Fibroblast of gingiva (primary cell): Measurements from ENCODE around the gene DBH.

ENCODE experiments used
- DNase-seq: peaks from one replicate; pipeline ENCODE4 v3.0.0-alpha.2; 2011; ENCODE audit warnings: low read depth

The DBH gene

DNA sequence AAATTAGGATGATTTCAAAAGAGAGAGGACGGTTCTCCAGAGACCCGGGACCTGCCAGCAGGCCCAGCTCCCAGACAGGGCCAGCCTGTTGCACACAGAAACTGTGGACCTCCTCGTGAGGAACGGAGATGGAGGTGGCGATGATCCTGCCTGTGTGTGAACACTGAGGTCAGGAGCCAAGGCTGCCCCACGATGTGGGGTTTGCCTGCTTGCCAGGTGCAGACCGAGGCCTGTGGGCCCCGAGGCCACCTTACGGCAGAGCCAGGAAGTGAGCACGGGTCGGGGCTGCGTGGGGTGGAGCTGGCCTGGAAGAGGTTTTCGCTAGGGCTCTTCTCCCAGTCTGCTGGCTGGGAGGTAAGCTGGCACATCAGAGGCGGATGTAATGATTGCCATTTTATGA, 31.3 kb upstream of the DBH start:
- DNase-seq, result no peak

DNA sequence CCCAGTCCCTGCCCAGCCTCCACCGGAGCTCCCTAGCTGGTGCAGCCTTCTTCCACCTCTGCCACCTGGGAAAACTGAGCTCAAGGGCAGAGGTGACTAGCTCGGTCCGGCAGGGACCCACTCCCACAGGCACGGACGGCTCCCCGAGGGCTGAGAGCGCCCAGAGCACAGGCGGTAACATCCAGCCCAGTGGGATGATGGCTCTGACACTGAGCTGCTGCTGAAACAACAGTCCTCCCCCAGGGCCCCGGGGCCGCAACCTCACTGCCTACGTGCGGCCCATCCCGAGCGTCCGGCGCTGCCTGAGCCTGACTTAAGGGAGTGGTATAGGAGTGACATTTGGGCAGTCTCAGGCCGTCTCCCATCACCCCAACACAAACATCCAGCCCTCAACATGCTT, 30.7 kb upstream of the DBH start:
- DNase-seq, result no peak

DNA sequence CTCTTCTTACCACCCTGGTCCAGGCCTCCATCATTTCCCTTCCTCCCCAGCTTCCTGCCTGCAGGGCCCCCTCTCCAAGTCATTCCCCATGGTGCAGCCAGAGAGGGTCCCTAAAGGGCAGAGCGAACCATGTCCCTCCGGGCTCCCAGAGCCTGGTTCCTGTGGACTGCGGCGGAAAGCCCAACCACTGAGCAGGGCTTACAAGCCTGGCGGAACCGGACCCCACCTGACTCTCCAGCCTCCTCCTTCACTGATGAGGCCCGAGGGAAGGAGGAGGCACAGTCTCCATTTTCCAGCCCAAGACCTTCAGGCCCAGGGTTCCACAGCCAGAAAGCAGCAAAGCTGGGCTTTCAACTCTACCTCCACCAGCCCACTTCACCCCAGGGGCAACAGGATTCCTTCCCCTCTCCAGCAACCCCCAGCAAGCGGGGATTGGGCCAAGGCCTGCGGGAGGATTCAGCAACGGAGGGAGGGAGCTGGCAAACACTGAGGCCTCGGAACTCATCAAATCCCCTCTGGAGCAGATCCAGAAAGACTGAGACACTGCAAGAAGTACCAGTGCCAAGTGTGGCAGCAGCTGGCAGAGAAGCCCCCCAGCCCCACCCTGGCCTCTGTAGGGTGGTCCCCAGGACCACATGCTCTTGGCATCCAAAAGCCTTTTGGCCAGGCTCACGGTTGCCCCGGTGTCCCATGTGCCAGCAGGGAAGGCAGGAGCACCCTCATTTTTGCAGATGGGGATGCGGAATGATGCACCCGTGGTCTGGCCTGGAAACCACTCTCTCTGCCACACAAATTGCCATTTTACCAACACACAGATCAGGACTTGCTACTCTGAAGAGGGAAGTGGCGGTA, 30.1 kb upstream of the DBH start:
- DNase-seq, result no peak

GRCh38 chr9:133606708-133607025, 29.5 kb upstream of the DBH start:
- no peak for DNase-seq

- DNase-seq, result no peak
Observed at GRCh38 chr9:133607381-133607780, 28.8 kb upstream of the DBH start.

GRCh38 chr9:133607976-133608375, 28.2 kb upstream of the DBH start:
- no peak for DNase-seq

GRCh38 chr9:133608382-133608781, 27.8 kb upstream of the DBH start:
- no peak for DNase-seq

- DNase-seq, result no peak
Observed at GRCh38 chr9:133608889-133609288, 27.3 kb upstream of the DBH start.

DNA sequence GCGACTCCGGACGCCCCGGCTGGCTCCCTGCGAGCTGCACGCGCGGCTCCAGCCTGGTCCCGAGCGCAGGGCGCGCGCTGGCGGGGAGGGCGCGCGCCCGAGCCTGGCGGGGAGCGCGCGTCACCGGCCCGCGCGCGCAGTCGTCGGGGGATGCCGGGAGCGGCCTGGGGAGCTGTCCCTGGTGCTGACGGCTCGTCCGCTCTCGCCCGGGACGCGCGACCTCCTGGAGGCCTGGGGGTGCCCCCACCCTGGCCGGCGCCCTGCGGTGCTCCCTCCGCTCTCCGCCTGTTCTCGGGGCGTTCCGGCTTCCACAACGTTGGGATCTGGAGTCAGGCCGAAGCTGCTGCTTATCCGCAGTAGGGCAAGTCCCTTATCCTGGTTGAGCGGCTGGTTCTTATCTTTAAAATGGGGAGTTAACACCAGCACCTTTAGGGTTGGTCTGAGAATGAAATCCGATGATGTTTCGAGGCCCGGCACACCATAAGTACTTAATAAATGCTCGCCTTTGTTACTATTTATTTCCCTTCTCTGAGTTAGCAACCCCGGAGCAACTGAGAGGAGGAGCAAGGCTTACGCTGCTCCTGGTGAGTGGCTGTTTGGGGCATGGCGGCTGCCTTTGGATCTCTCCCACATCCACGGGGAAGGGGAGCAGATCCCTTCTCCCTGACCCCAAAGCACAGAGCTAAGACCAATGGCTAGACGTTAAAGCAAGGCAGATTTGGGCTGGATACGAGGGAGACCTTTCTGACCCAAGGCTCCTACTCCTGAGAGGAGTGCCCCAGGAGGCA, 26.7 kb upstream of the DBH start, which contains the start of gene FAM163B:
TSS of gene FAM163B (minus strand) at position 79 of the 788 bp plus-strand sequence. CDS start 29,166 bp downstream, outside the sequence.
- no peak for DNase-seq

DNA sequence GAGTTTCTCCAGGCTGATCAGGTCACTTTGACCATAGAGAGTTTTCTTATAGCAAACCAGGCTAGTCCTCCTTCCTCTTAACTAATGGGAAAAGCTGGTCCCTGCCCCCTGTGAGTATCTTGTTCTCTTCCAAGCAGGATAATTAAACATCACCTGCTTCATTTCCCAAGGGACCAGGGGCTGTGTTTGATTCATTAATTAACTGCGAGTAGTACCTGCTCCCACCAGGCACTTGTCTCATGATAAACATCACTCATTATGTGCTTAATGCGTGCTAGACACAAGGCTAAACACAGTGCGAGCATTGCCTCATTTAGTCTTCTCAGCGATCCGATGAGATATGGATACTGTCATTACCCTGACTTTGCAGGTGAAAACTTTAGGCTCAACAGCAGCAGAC, 25.3 kb upstream of the DBH start:
- DNase-seq, result no peak

GRCh38 chr9:133612051-133612450, 24.1 kb upstream of the DBH start:
- no peak for DNase-seq

DNA sequence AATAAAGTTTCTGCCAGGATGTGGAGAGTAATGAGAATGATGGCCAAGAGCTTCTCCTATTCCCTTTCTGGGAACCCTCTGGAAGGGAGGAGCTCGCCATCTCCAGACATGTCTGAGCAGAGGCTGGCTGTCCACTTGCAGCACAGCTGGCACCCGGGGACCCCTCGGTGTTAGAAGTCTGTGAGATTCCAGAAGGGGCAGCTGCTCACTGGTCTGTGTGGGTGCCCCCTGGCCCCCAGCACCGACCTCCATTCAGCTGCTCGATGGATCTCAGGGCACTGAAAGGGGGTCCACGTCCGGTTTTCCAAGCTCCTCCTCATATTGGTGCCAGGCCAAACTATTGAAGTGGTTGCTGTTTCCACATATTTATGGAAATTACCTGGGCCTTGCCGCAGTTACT, 23.3 kb upstream of the DBH start:
- DNase-seq, result no peak

DNA sequence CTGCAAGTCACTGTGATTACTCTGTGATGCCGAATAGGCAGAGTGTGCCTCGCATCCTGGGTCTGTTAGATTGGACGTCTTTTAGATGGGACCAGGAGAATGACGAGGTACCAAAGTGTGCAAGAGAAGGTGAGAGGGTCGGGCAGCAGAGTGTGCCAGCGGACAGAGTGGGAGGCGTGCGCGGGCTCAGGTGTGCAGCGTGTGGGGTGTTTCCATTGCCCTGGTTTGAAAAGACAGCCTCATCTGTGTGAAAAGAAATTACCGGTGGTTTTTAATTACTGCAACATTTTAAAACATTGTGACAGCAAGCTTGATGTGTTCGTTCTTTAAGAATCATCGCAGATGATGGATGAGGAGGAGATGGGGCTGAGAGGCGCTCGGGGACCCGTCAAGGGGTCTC, 22.7 kb upstream of the DBH start:
- DNase-seq, result no peak

DNA sequence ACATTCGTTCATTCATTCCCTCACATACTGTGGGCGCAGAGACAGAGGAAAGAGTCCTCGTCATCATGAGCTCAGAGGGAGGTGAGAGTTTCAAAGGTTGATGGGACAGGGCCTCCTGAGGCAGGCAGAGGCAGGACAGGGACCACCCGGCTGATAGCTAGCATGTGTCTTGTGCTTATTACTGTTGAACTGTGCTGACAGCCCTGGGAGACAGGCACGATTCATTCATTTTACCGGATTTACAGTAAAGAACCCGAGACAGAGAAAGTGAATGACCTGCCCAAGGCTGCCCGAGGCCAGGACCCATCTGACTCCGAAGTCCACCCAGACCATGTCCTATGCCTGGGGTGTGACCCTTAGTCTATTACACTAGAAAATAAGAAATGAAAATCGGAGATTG, 22.1 kb upstream of the DBH start:
- no peak for DNase-seq

- DNase-seq, result no peak
Observed at GRCh38 chr9:133614678-133615077, 21.5 kb upstream of the DBH start.

- DNase-seq, result no peak
Observed at GRCh38 chr9:133615186-133615585, 21.0 kb upstream of the DBH start.

DNA sequence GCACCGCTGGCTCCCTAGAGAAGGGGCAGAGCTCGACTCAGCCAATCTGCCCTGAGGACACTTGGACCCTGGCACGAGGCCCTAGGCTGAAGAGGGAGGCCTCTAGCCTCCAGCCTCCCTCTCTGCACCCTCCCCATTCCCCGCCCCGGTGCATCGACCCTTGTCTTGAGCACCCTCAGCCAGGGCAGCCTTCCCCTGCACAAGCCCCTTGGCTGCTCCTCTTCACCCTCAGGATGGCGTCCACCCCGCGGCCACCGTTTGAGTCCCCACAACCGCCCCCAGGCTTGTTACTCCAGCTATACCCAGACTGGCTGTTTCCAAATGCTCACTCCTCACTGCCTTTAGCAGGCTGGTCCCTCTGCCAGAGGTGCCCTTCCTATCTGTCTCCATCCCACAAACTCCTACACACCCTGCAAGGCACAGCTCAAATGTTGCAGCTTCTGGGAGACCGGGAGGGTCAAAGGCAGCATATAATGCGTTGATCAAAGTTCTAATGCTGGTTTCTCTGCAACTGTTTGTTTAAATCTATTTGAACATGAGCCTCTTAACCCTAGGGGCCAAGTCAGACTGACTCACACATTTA, 20.5 kb upstream of the DBH start:
- no peak for DNase-seq

- DNase-seq, result no peak
Observed at GRCh38 chr9:133616643-133617405, 19.3 kb upstream of the DBH start.

GRCh38 chr9:133618726-133619125, 17.4 kb upstream of the DBH start:
- DNase-seq, result no peak

DNA sequence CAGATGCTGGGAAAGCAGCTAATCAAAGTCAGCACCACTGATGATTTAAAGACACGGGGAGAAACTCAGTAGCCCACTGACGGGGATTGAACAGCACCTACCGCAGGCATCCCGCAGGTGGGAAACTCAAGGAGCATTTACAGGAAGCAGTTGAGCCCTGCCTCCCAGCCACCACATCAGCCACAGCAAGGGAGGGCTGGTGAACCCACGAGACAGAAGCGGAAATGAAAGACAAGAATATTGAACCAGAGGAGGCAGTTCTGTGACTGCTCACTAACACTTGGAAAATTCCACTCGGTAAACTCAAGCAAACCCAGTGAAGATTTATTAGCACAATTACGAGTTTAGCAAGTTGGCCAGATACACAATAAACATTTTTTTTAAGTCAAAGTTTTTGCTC, 16.4 kb upstream of the DBH start:
- DNase-seq, result no peak

- DNase-seq, result no peak
Observed at GRCh38 chr9:133621725-133622267, 14.4 kb upstream of the DBH start.

DNA sequence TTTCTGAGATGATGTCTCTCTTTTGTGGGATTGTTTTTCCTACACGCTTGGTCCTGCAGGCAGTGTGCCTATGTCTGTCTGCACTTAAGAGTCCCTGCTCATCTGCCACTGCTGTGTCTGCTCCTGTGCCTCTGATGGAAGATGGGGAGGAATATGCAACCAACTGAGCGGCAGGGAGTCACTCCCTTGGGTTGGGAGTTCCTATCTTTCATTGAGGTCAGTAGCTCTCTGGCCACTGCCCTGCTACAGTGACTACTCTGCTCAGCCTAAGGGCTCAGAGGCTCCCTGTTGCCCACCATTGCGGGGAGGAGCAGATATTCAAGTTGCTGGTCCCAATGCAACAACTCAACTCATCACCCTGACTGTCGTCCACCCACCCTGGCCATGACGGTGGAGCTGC, 13.6 kb upstream of the DBH start:
- DNase-seq, result no peak
